HEK293T (cell line): Measurements from ENCODE around the gene TTC16.

Source experiments
- FOXK2 ChIP-seq: fragments of 450-650 bp; IDR thresholded peaks from 2 replicates; pipeline ENCODE4 v1.6.1; 2016; ENCODE audit warnings: mild to moderate bottlenecking
- FOXM1 ChIP-seq: fragments of 450-650 bp; IDR thresholded peaks from 2 replicates; pipeline ENCODE4 v1.6.1; 2017; ENCODE audit warnings: mild to moderate bottlenecking, borderline replicate concordance
- HDGF ChIP-seq: fragments of 450-650 bp; IDR thresholded peaks from 2 replicates; pipeline ENCODE4 v1.6.1; 2017; ENCODE audit warnings: antibody characterized with exemption, borderline replicate concordance
- SUZ12 ChIP-seq: fragments of 450-650 bp; IDR thresholded peaks from 2 replicates; pipeline ENCODE4 v1.6.1; 2016; ENCODE audit warnings: mild to moderate bottlenecking
- TARDBP ChIP-seq: fragments of 450-650 bp; IDR thresholded peaks from 2 replicates; pipeline ENCODE4 v1.6.1; 2016
- ZNF384 ChIP-seq: fragments of 450-650 bp; IDR thresholded peaks from 2 replicates; pipeline ENCODE4 v1.6.1; 2016

DNA sequence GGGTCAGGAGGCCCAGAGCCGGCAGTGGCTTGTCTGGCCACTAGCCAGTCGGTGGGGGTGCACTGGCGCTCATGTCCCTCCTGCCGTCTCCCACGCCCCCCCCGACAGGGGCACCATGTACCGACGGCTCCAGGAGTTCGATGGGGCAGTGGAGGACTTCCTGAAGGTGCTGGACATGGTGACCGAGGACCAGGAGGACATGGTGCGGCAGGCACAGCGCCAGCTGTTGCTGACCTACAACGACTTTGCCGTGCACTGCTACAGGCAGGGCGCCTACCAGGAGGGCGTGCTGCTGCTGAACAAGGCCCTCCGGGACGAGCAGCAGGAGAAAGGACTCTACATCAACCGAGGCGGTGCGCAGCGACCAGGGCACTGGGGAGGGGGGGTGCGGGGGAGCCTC is 8.1 kb downstream of the TTC16 start:
- no peak for TF ChIP-seq FOXM1
- TF ChIP-seq ZNF384: no peak
- no peak for TF ChIP-seq HDGF
- no peak for TF ChIP-seq SUZ12
- no peak for TF ChIP-seq TARDBP
- TF ChIP-seq FOXK2: no peak
